Natural killer cell (primary cell): Measurements from ENCODE around the gene CBX4. TPM values are rescaled to one million over a fixed set of nuclear protein-coding genes. Genes with fewer than 3 reads are reported as not detected.

Source experiments
- ATAC-seq, 3 donors: fragments of 150-1000 bp in 2 of 3; fragments of 200-7000 bp in 1 of 3; cut with Tn5 transposase; 1 replicate in 1 of 3; 2 replicates in 2 of 3; pipeline ENCODE4 v1.10.0; 2021; ENCODE audit warnings: mild to moderate bottlenecking in 2 of 3, moderate library complexity in 2 of 3
- DNase-seq, 2 donors: peaks; one replicate each; pipeline versions ENCODE4 v3.0.0 to v3.0.0-alpha.2; 2013 to 2021; ENCODE audit warnings: mixed read lengths in 1 of 2
- H3K27ac ChIP-seq: one replicate; pipeline ENCODE4 v1.5.1; 2013; ENCODE audit warnings: mild to moderate bottlenecking, low read length
- H3K27me3 ChIP-seq: one replicate; pipeline ENCODE4 v1.6.1; 2013; ENCODE audit warnings: low read length; ENCODE audit not compliant: control insufficient read depth, insufficient read depth
- H3K36me3 ChIP-seq: one replicate; pipeline ENCODE4 v1.6.1; 2013; ENCODE audit warnings: low read length; ENCODE audit not compliant: control insufficient read depth, insufficient read depth
- H3K4me1 ChIP-seq: one replicate; pipeline ENCODE4 v1.6.1; 2013; ENCODE audit warnings: low read length; ENCODE audit not compliant: control insufficient read depth, insufficient read depth
- H3K4me3 ChIP-seq: one replicate; pipeline ENCODE4 v1.5.1; 2013; ENCODE audit warnings: low read length
- H3K9me3 ChIP-seq: one replicate; pipeline ENCODE4 v1.6.1; 2013; ENCODE audit warnings: low read length; ENCODE audit not compliant: control insufficient read depth, insufficient read depth
- H3K27ac Mint-ChIP-seq, 2 donors: one replicate each; pipeline ENCODE4 v1.8.0; 2022; ENCODE audit warnings: mild to moderate bottlenecking in 2 of 2, mixed read lengths in 2 of 2, moderate library complexity in 1 of 2
- H3K27me3 Mint-ChIP-seq, 2 donors: one replicate each; pipeline ENCODE4 v1.8.0; 2022; ENCODE audit warnings: low read depth in 2 of 2, mixed read lengths in 2 of 2
- H3K36me3 Mint-ChIP-seq: one replicate; pipeline ENCODE4 v1.8.0; 2022; ENCODE audit warnings: mixed read lengths
- H3K4me1 Mint-ChIP-seq, 2 donors: one replicate each; pipeline ENCODE4 v1.8.0; 2022; ENCODE audit warnings: mixed read lengths in 2 of 2
- H3K4me3 Mint-ChIP-seq: one replicate; pipeline ENCODE4 v1.8.0; 2022; ENCODE audit warnings: mild to moderate bottlenecking, moderate library complexity, mixed read lengths
- H3K9me3 Mint-ChIP-seq, 2 donors: one replicate each; pipeline ENCODE4 v1.8.0; 2022; ENCODE audit warnings: mixed read lengths in 2 of 2
- WGBS: methylation state at CpG from one replicate; pipeline ENCODE4 v1.1.7; 2013; ENCODE audit warnings: missing lambda C conversion rate; ENCODE audit not compliant: insufficient coverage; 5-methylcytosine and 5-hydroxymethylcytosine counted together
- intact Hi-C: fragments of 100-400 bp; cut with micrococcal nuclease; formaldehyde crosslinking; loops from one replicate; pipeline ENCODE4 v1.14.2; 2022
- total RNA-seq, 4 donors: library from RNA; stranded (reverse); fragments of 120-200 nt in 1 of 4; gene quantifications; one replicate each; pipeline versions ENCODE4 v1.2.3 to v1.2.4, GENCODE V29; 2013 to 2022
- TF ChIP-seq, protein P1 (sequence below): fragments of 200-600 bp; IDR thresholded peaks from one replicate; pipeline ENCODE4 v1.8.0; 2022; ENCODE audit warnings: antibody characterized with exemption

Gene CBX4
- total RNA-seq, 3 donors from 2014 or later (not counting 1 experiment from before 2014, with no cell fraction given), result 147 to 220 (median 217) TPM

DNA sequence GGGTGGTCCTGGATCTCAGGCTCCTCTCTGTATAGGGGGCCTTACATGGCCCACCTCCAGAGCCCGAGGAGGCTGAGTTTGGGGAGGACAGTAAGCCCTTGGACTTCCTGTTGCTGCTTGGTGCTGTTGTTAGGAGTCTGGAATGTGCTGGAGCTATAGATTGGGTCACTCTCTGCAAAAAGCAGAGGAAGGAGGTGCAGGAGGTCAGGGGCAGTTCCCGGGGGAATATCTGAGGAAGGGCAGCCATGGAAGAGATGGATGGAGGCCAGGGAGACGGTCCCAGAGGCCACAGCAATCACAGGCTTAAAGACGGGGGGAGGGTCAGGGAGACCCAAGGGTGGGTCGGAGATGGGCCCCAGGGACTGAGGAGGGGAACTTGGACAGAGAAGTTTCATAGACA, 23.0 kb upstream of the CBX4 start:
- H3K36me3 Mint-ChIP-seq, result no peaks in the 10 kb centered on the region
- Histone ChIP-seq H3K27me3 (no peaks in the 10 kb centered on the region), H3K9me3 (no peaks in the 10 kb centered on the region), H3K27ac (no peak overlapping the region), H3K36me3 (no peaks in the 10 kb centered on the region), H3K4me1 (no peaks in the 10 kb centered on the region), H3K4me3 (no peak overlapping the region)
- ATAC-seq (no peak), DNase-seq (no peak)
- H3K27me3 Mint-ChIP-seq, result peaks cover 28 to 32% of the 10 kb centered on the region in 2 donors
- WGBS, result 57% methylated on average over 5 of the region's 5 CpGs
- no peak overlapping the region for H3K4me3 Mint-ChIP-seq
- H3K4me1 Mint-ChIP-seq, result no peaks in the 10 kb centered on the region
- H3K27ac Mint-ChIP-seq, result no peak overlapping the region
- TF ChIP-seq, protein P1, sequence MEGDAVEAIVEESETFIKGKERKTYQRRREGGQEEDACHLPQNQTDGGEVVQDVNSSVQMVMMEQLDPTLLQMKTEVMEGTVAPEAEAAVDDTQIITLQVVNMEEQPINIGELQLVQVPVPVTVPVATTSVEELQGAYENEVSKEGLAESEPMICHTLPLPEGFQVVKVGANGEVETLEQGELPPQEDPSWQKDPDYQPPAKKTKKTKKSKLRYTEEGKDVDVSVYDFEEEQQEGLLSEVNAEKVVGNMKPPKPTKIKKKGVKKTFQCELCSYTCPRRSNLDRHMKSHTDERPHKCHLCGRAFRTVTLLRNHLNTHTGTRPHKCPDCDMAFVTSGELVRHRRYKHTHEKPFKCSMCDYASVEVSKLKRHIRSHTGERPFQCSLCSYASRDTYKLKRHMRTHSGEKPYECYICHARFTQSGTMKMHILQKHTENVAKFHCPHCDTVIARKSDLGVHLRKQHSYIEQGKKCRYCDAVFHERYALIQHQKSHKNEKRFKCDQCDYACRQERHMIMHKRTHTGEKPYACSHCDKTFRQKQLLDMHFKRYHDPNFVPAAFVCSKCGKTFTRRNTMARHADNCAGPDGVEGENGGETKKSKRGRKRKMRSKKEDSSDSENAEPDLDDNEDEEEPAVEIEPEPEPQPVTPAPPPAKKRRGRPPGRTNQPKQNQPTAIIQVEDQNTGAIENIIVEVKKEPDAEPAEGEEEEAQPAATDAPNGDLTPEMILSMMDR, result no peak
- intact Hi-C loops, result no loop called here
- H3K9me3 Mint-ChIP-seq, result no peaks in the 10 kb centered on the region

- Mint-ChIP-seq H3K4me1 (no peaks in the 10 kb centered on the region), H3K9me3 (no peaks in the 10 kb centered on the region), H3K36me3 (no peaks in the 10 kb centered on the region), H3K27me3 (peaks cover 34 to 35% of the 10 kb centered on the region in 2 donors), H3K4me3 (no peak overlapping the region), H3K27ac (no peak overlapping the region)
- ATAC-seq, result no peak
- intact Hi-C loops, result no loop called here
- no peak for DNase-seq
- H3K9me3 ChIP-seq, result no peaks in the 10 kb centered on the region
- H3K4me1 ChIP-seq, result no peaks in the 10 kb centered on the region
- no peaks in the 10 kb centered on the region for H3K27me3 ChIP-seq
- TF ChIP-seq, protein P1, result no peak
- WGBS, result 75% methylated on average over 26 of the region's 26 CpGs
- no peak overlapping the region for H3K27ac ChIP-seq
- no peak overlapping the region for H3K4me3 ChIP-seq
- no peaks in the 10 kb centered on the region for H3K36me3 ChIP-seq
Observed at GRCh38 chr17:79861413-79862216, 22.4 kb upstream of the CBX4 start.

- H3K4me3 ChIP-seq, result no peak overlapping the region
- no peaks in the 10 kb centered on the region for H3K4me1 ChIP-seq
- Mint-ChIP-seq H3K4me1 (no peaks in the 10 kb centered on the region), H3K27me3 (peaks cover 36 to 39% of the 10 kb centered on the region in 2 donors), H3K4me3 (no peak overlapping the region), H3K36me3 (no peaks in the 10 kb centered on the region), H3K27ac (no peak overlapping the region), H3K9me3 (no peaks in the 10 kb centered on the region)
- TF ChIP-seq, protein P1, result no peak
- H3K27ac ChIP-seq, result no peak overlapping the region
- 84% methylated on average over 38 of the region's 38 CpGs for WGBS
- no peaks in the 10 kb centered on the region for H3K27me3 ChIP-seq
- H3K36me3 ChIP-seq, result no peaks in the 10 kb centered on the region
- no peak for DNase-seq
- ATAC-seq, result no peak
- intact Hi-C loops, result no loop called here
- no peaks in the 10 kb centered on the region for H3K9me3 ChIP-seq
Observed at GRCh38 chr17:79859676-79860615, 20.7 kb upstream of the CBX4 start.
